PC-3 (cell line): ENCODE results near the gene TEX44. TPM values are rescaled to one million over a fixed set of nuclear protein-coding genes. Genes with fewer than 3 reads are reported as not detected.

Experiments
- ATAC-seq: fragments of 200-7000 bp; cut with Tn5 transposase; 2 replicates; pipeline ENCODE4 v1.9.1; 2020; ENCODE audit warnings: mild to moderate bottlenecking, moderate library complexity
- BruUV-seq: library from RNA; stranded (reverse); fragments of 400-500 nt; replicated peaks from 2 replicates; lab custom pipeline; 2021; lab: Mats Ljungman, UMichigan
- CTCF ChIA-PET: fragments of 300-600 bp; sonication (Branson Sonifier 250); formaldehyde crosslinking; loops from one replicate; lab custom pipeline; 2022; ENCODE audit warnings: antibody characterized with exemption; lab: Charles Lee
- POLR2A ChIA-PET: fragments of 300-600 bp; sonication (Branson Sonifier 250); formaldehyde crosslinking; loops from one replicate; lab custom pipeline; 2022; ENCODE audit warnings: antibody characterized with exemption; ENCODE audit not compliant: unreplicated experiment; lab: Charles Lee
- DNase-seq: peaks from one replicate; pipeline ENCODE4 v3.0.0-alpha.2; 2015
- H2AFZ ChIP-seq: fragments of 300-600 bp; sonication (generic); 2 replicates; pipeline ENCODE4 v1.6.0; 2016; ENCODE audit warnings: antibody characterized with exemption, low read length
- H3F3A ChIP-seq: fragments of 300-600 bp; sonication (generic); one replicate; pipeline ENCODE4 v1.6.0; 2017; ENCODE audit warnings: antibody characterized with exemption, low read length, control low read depth, mild to moderate bottlenecking; ENCODE audit not compliant: unreplicated experiment
- H3K27ac ChIP-seq: fragments of 300-600 bp; sonication (generic); 2 replicates; pipeline ENCODE4 v1.5.1; 2016; ENCODE audit warnings: mild to moderate bottlenecking, low read length
- H3K27me3 ChIP-seq: fragments of 300-600 bp; sonication (generic); 2 replicates; pipeline ENCODE4 v1.6.1; 2016; ENCODE audit warnings: low read length, mixed read lengths
- H3K36me3 ChIP-seq: fragments of 300-600 bp; sonication (generic); 2 replicates; pipeline ENCODE4 v1.6.1; 2016; ENCODE audit warnings: low read depth, mixed run types, low read length, mixed read lengths
- H3K4me1 ChIP-seq: fragments of 300-600 bp; sonication (generic); 2 replicates; pipeline ENCODE4 v1.5.1; 2016; ENCODE audit warnings: low read length; ENCODE audit not compliant: insufficient read depth
- H3K4me2 ChIP-seq: fragments of 300-600 bp; sonication (generic); 2 replicates; pipeline ENCODE4 v1.6.0; 2016; ENCODE audit warnings: low read length
- H3K4me3 ChIP-seq: fragments of 300-600 bp; sonication (generic); 2 replicates; pipeline ENCODE4 v1.5.1; 2016; ENCODE audit warnings: mild to moderate bottlenecking, low read length, mixed read lengths
- H3K79me2 ChIP-seq: fragments of 300-600 bp; sonication (generic); 2 replicates; pipeline ENCODE4 v1.6.1; 2017; ENCODE audit warnings: low read length, mixed read lengths
- H3K9ac ChIP-seq: fragments of 300-600 bp; sonication (generic); 2 replicates; pipeline ENCODE4 v1.6.0; 2016; ENCODE audit warnings: mild to moderate bottlenecking, low read length
- H3K9me2 ChIP-seq: fragments of 300-600 bp; sonication (generic); replicated peaks from 2 replicates; pipeline ENCODE4 v1.6.1; 2016; ENCODE audit warnings: mixed run types, low read length, mixed read lengths
- H3K9me3 ChIP-seq: fragments of 300-600 bp; sonication (generic); 2 replicates; pipeline ENCODE4 v1.6.1; 2016; ENCODE audit warnings: low read length, mixed read lengths
- H4K20me1 ChIP-seq: fragments of 300-600 bp; sonication (generic); 2 replicates; pipeline ENCODE4 v1.6.1; 2016; ENCODE audit warnings: low read length, mixed read lengths
- CTCF ChIP-seq: fragments of 300-600 bp; sonication (generic); conservative IDR thresholded peaks from 2 replicates; pipeline ENCODE4 v1.5.1; 2017; ENCODE audit warnings: antibody characterized with exemption, low read depth, mild to moderate bottlenecking, low read length
- EZH2 ChIP-seq: fragments of 300-600 bp; sonication (generic); IDR thresholded peaks from one replicate; pipeline ENCODE4 v1.6.1; 2017; ENCODE audit warnings: antibody characterized with exemption, mild to moderate bottlenecking, low read length; ENCODE audit not compliant: unreplicated experiment
- EZH2phosphoT487 ChIP-seq: fragments of 300-600 bp; sonication (generic); IDR thresholded peaks from 2 replicates; pipeline ENCODE4 v1.6.1; 2018; ENCODE audit warnings: mild to moderate bottlenecking, antibody characterized with exemption, low read length, borderline replicate concordance
- intact Hi-C: fragments of 100-400 bp; cut with micrococcal nuclease; formaldehyde crosslinking; loops from 2 replicates; pipeline ENCODE4 v1.9.0; 2023
- total RNA-seq: library from RNA; depleted of rRNA; stranded (reverse); fragments of >200 nt; gene quantifications from 2 replicates; pipeline ENCODE4 v1.2.3, GENCODE V29; 2014

Gene TEX44
- total RNA-seq, 1 experiment from 2014 or later = not detected

- no TSS peak for BruUV-seq
- Histone ChIP-seq H3K4me3 (peak overlapping the region; percentile 55; the same call in 1 of the 2 replicates), H3K79me2 (no peaks in the 10 kb centered on the region), H3F3A (peaks cover 9% of the 10 kb centered on the region), H3K36me3 (no peaks in the 10 kb centered on the region), H3K4me1 (peaks cover 40% of the 10 kb centered on the region), H3K9ac (peak overlapping the region; percentile 72), H3K9me2 (no peaks in the 10 kb centered on the region), H2AFZ (peak overlapping the region; percentile 83), H4K20me1 (no peaks in the 10 kb centered on the region), H3K4me2 (peak overlapping the region; percentile 82), H3K27me3 (no peaks in the 10 kb centered on the region), H3K9me3 (no peaks in the 10 kb centered on the region), H3K27ac (peak overlapping the region; percentile 91)
- DNase-seq (peak; percentile 84), ATAC-seq (peak; percentile 59)
- intact Hi-C loops = loop anchor here (1.0 kb wide), 4 partner anchors 30 to 102 kb away; no protein-coding TSS in a partner anchor
- CTCF ChIA-PET = interaction anchor here (0.6 to 1.5 kb wide), 9 partner anchors 11 to 102 kb away, joined by 6 to 15 read pairs (median 7); no protein-coding TSS in a partner anchor
- POLR2A ChIA-PET = interaction anchor here (0.6 to 1.3 kb wide), 3 partner anchors 30 to 499 kb away, joined by 3 to 6 read pairs (median 4); no protein-coding TSS in a partner anchor
- peak; percentile 93 for TF ChIP-seq CTCF
- TF ChIP-seq EZH2phosphoT487 = no peak
Measured at GRCh38 chr2:231612456-231613330, 20.0 kb downstream of the TEX44 start.

- no peaks in the 10 kb centered on the region for H3K27me3 ChIP-seq
- H3K4me2 ChIP-seq = peak overlapping the region; percentile 82
- ATAC-seq (no peak), DNase-seq (no peak)
- H3K9me2 ChIP-seq = no peaks in the 10 kb centered on the region
- intact Hi-C loops = no loop called here
- H3K9ac ChIP-seq = peak overlapping the region; percentile 72
- TF ChIP-seq EZH2phosphoT487 = no peak
- no peak for TF ChIP-seq EZH2
- no peak for TF ChIP-seq CTCF
- ChIA-PET POLR2A (interaction anchor here (1.3 kb wide), 1 partner anchor 30 kb away, joined by 6 read pairs; no protein-coding TSS in a partner anchor), CTCF (interaction anchor here (1.4 kb wide), 3 partner anchors 12 to 64 kb away, joined by 6 to 8 read pairs (median 7); no protein-coding TSS in a partner anchor)
- peak overlapping the region; percentile 91 for H3K27ac ChIP-seq
- no peaks in the 10 kb centered on the region for H4K20me1 ChIP-seq
- no peaks in the 10 kb centered on the region for H3K9me3 ChIP-seq
- peaks cover 9% of the 10 kb centered on the region for H3F3A ChIP-seq
- H3K4me3 ChIP-seq = peak overlapping the region; percentile 55
- H3K79me2 ChIP-seq = no peaks in the 10 kb centered on the region
- no peaks in the 10 kb centered on the region for H3K36me3 ChIP-seq
- peak overlapping the region; percentile 83 for H2AFZ ChIP-seq
- peaks cover 46% of the 10 kb centered on the region for H3K4me1 ChIP-seq
- BruUV-seq = TSS peak; percentile 88
Measured at GRCh38 chr2:231613331-231613662, 20.6 kb downstream of the TEX44 start.
